ENCODE measurements around the gene CSRNP3.
A peak's percentile ranks its signal among the peaks of the same experiment; 100 is the strongest.

Gene CSRNP3

GRCh38 chr2:165494573-165494972 is 25.1 kb downstream of the CSRNP3 start:
- peaks cover 6% of the 10 kb centered on the region for H3K4me1 Mint-ChIP-seq

GRCh38 chr2:165497659-165498317 is 28.3 kb downstream of the CSRNP3 start:
- Mint-ChIP-seq H3K9me3 (peaks cover 4% of the 10 kb centered on the region), H3K4me1 (peaks cover 6% of the 10 kb centered on the region), H3K4me3 (no peak overlapping the region), H3K27me3 (ENCODE audit: low read depth) (no peaks in the 10 kb centered on the region), H3K27ac (no peak overlapping the region), H3K36me3 (ENCODE audit: low read depth) (peaks cover 65% of the 10 kb centered on the region)
- no peak for TF ChIP-seq CTCF (IDR thresholded peaks at IDR 0.05; ENCODE audit: unreplicated experiment in 3 of 3)

More at GRCh38 chr2:165494573-165494972, 25.1 kb downstream of the CSRNP3 start:
- Mint-ChIP-seq H3K27me3 (ENCODE audit: low read depth) (no peaks in the 10 kb centered on the region), H3K4me3 (no peak overlapping the region), H3K27ac (no peak overlapping the region), H3K36me3 (ENCODE audit: low read depth) (peaks cover 65% of the 10 kb centered on the region), H3K9me3 (peaks cover 10% of the 10 kb centered on the region)
- no peak for TF ChIP-seq CTCF (IDR thresholded peaks at IDR 0.05; ENCODE audit: unreplicated experiment in 3 of 3)

- H3K27ac Mint-ChIP-seq, result peak overlapping the region in 1 of 3 experiments; percentile 12
- H3K9me3 Mint-ChIP-seq, result no peaks in the 10 kb centered on the region
- no peaks in the 10 kb centered on the region for H3K27me3 Mint-ChIP-seq (ENCODE audit: low read depth)
- TF ChIP-seq CTCF (IDR thresholded peaks at IDR 0.05; ENCODE audit: unreplicated experiment in 3 of 3), result no peak
- peaks cover 6% of the 10 kb centered on the region for H3K4me1 Mint-ChIP-seq
- peaks cover 56% of the 10 kb centered on the region for H3K36me3 Mint-ChIP-seq (ENCODE audit: low read depth)
- no peak overlapping the region for H3K4me3 Mint-ChIP-seq
Observed at GRCh38 chr2:165499131-165499530, 29.6 kb downstream of the CSRNP3 start.

GRCh38 chr2:165500001-165500400 is 30.5 kb downstream of the CSRNP3 start:
- Mint-ChIP-seq H3K4me3 (no peak overlapping the region), H3K27ac (no peak overlapping the region), H3K36me3 (ENCODE audit: low read depth) (peaks cover 55% of the 10 kb centered on the region), H3K9me3 (no peaks in the 10 kb centered on the region), H3K27me3 (ENCODE audit: low read depth) (no peaks in the 10 kb centered on the region), H3K4me1 (peaks cover 6% of the 10 kb centered on the region)
- TF ChIP-seq CTCF (IDR thresholded peaks at IDR 0.05; ENCODE audit: unreplicated experiment in 3 of 3), result no peak

- H3K36me3 Mint-ChIP-seq (ENCODE audit: low read depth), result peaks cover 48% of the 10 kb centered on the region
- TF ChIP-seq CTCF (IDR thresholded peaks at IDR 0.05; ENCODE audit: unreplicated experiment in 3 of 3), result no peak
- no peak overlapping the region for H3K27ac Mint-ChIP-seq
- H3K27me3 Mint-ChIP-seq (ENCODE audit: low read depth), result no peaks in the 10 kb centered on the region
- H3K4me1 Mint-ChIP-seq, result peaks cover 6% of the 10 kb centered on the region
- H3K9me3 Mint-ChIP-seq, result no peaks in the 10 kb centered on the region
- no peak overlapping the region for H3K4me3 Mint-ChIP-seq
Observed at GRCh38 chr2:165500816-165501215, 31.3 kb downstream of the CSRNP3 start.

- no peaks in the 10 kb centered on the region for H3K4me1 Mint-ChIP-seq
- H3K27me3 Mint-ChIP-seq (ENCODE audit: low read depth), result no peaks in the 10 kb centered on the region
- no peak overlapping the region for H3K4me3 Mint-ChIP-seq
- no peak for TF ChIP-seq CTCF (IDR thresholded peaks at IDR 0.05; ENCODE audit: unreplicated experiment in 3 of 3)
- H3K9me3 Mint-ChIP-seq, result peaks cover 5% of the 10 kb centered on the region
- no peak overlapping the region for H3K27ac Mint-ChIP-seq
- H3K36me3 Mint-ChIP-seq (ENCODE audit: low read depth), result peaks cover 34% of the 10 kb centered on the region
Observed at GRCh38 chr2:165505514-165505913, 36.0 kb downstream of the CSRNP3 start.
